GM21390 (cell line): ENCODE results near the gene GALR2.
"Not testable (repeated sequence)": the region's sequence is repeated elsewhere in the genome, so short reads cannot be mapped to it uniquely, and the experiment has no call there.

Experiments
- ATAC-seq: cut with Tn5 transposase; IDR thresholded peaks from one replicate; pipeline ENCODE4 v1.9.1; 2021; ENCODE audit not compliant: unreplicated experiment

Gene GALR2

DNA sequence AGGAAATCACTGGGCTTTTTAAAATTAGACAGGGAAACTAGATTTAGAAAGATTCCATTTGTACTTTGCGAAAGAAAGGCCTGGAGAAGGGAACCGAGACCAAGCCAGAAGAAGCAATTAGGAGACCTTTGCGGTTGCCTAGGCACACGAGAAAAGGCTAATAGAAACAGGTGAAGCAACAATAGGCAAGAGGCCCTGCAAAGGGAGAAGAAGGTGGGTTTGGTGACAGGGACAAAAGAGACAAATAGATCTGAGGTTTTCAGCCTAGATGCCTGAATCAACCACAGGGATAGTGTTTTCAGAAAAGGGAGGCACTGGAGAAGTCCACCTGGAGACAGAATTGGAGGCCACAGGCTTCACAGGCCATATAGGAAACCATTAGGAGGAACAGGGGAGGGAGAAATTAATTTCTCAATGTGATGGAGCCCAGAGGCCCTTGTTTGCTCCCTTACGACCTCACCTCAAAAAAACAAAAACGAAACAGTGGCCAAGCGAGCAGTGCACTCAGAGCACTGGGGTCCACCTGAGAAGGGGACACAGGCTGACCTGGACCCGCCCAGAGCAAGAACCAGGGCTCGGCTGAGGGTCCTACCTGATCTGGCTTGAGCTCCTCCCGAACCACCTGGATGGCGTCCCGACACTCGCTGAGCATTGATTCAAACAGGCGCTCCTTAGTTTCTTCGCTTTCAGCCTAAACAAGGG is 24.6 kb upstream of the GALR2 start:
- ATAC-seq = no peak

DNA sequence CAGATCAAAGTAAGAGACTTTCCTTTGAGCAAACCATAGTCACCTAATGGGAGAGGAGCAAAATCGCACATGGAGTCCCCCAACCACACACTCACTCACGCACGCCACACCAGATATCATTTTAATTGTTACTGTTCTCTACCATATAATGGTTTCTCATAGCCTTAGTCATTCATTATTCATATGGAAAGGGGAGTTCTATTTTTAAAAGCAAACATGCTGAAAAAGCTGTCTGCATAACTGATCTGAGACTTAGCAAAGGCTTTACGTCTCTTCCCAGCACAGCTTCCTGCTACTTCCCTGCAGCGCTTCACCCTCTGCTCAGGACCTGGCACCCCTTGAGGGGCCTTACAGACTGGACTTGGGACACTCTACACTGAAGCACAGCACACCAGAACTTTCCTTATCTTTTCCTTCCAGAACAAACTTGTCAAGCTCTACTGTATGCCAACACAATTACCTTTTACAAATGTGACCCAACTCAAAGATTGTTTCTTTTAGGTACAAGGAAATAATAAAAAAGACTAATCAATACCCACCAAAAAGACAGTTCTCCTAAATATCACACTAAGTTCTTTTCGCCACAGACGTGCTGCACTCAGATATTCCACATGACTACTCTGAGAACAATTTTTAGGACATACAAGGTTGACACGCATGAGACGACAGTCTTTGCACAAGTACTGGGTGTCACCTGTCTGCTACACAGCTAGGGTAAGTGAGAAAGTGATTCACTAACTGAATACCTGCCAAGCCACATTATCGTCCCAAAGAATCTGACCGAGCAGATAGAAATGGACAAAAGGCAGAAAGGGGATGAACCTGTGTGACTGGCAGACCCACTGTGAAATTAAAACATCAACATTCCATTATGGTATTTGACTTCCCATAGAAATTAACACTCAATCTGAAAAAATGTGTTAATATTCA is 23.8 kb upstream of the GALR2 start:
- ATAC-seq = no peak

GRCh38 chr17:76051561-76051960 is 23.0 kb upstream of the GALR2 start:
- ATAC-seq = no peak

DNA sequence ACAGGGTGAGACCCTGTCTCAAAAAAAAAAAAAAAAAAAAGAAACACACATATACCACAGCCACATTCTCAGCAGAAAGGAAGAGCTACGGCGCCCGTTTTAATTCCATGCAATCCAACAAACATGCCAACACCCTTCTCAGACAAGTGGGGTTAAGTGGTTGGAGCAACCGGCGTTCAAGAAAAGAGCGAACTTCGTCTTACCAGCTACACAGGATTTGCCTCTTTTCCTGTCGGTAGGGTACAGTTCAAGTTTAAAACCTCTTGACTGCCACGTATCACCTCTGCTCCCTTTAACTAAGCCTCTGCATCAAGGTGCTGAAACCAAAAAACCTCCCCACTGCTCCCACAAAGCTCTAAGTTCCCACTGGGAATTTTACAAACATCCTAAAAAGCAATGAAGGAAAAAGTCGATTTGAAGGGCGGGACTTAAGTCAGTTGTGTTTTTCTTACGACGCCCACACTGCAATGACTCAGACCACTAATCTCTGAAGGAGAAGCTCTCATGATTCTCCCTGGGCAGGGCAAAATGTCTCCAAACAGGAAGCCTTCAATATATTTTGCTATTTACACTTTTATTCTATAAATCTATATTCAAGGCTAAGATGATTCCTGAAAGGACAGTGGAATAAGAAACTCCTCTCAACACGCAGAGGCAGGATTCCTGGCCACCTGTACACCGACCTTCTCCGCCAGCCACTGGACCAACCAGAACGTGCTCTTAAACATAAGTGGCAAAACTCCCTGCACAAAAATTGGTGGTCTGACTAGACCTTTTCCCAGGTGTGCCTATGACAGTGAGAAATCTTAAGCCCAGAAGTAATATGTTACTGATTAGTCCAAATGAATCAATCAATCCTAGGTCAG is 21.1 kb upstream of the GALR2 start:
- no peak for ATAC-seq

DNA sequence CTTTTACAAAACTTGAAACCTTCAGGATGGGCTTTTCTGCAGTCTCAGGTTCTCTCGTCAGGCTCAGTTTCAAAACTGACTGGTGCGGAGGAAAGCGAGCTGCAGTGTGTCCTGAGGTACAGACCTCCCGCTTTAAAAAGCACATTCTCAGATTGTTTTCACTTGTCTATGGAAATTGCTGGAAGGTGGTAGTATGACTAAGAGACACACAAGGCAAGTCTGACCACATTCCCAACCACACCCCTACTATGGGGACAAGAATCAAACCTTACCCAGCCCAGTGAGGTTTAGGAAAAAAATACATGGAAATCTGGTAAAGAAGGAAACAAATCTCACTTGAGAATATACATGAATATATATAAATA is 20.5 kb upstream of the GALR2 start:
- ATAC-seq = no peak

GRCh38 chr17:76056882-76057281 is 17.7 kb upstream of the GALR2 start:
- no peak for ATAC-seq

GRCh38 chr17:76058264-76058663 is 16.3 kb upstream of the GALR2 start:
- ATAC-seq = not testable (repeated sequence)

GRCh38 chr17:76063875-76064546 is 10.6 kb upstream of the GALR2 start:
- ATAC-seq = no peak

DNA sequence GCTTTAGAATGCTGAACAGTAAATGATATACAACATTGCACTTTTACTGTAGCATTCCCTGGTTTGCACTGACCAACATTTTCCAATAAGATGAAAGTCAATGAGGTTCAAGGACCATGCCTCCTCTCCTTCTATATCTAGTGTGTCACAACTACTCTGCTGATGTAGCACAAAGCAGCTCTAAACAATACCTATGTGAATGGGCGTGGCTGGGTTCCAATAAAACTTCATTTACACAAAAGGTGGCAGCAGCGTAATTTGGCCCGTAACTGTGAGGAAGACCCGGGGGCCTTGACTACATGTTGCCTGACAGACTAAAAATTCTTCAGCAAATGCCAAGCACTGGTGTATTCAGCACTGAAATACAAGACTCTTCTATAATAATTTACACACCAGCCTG is 8.8 kb upstream of the GALR2 start:
- ATAC-seq = no peak

DNA sequence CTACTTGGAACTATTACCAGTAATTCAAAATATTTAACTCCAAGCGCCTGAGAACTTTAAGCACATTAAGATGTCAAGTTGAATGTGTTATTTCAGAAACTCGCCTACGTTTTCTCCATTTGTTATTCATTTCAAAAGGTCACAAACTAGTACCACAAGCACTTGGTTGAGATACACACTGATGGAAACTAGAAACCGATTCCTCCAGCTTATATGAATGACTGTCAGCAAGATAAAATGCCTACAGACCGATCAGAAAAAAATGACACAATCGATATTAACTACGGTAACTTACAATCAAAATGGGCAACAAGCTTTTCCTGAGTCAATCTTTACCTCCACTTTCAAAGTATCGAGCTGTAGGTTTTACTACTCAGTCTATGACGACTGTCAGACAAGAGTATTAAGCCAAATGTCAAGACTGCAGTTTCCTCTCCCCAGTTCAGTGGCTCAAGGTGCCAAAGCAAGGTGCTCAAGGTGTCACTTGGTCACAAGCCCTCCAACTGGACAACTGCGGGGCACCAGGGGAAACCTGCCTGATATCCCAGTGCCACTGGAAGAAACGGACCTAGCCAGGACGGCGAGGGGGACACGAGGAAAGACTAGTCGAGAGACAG is 2.9 kb upstream of the GALR2 start:
- no peak for ATAC-seq

DNA sequence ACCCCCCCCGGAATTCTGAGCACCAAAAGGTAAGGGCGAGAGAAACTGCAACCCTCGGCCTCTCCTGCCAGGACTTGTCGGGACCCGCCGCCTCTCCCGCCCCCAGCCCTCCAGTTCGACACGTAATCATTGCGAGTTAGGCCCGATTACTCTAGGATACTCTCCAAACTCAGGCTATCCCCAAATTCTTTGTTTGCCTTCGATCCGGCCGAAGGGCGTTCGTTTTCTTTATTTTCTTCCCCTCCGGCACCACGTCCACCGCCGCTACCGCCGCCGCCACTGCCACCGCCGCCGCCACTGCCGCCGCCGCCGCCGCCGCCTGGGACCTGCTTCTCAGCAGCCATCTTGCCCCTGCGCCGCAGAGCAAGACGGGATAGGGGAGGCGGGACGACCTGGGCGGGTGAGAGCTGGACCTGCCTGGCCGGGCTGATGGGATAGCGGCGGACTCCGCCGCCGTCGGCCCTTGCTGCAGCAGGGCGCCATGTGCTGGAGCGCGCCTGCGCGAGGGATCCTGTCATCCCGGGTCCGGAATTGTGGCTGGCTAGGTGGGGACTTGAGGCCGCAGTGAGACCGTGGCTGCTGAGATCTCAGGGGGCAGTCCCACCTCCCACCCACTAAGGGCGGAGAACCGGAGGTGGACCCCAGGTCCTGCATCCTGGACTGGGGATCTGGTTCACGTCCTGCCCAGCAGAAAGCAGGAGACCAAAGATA is 2.3 kb upstream of the GALR2 start, which contains the start of gene SRP68:
SRP68 (minus strand) TSS at position 370 of the 711 bp plus-strand sequence; CDS start at position 344, 26 bp downstream.
- peak; percentile 80 for ATAC-seq

DNA sequence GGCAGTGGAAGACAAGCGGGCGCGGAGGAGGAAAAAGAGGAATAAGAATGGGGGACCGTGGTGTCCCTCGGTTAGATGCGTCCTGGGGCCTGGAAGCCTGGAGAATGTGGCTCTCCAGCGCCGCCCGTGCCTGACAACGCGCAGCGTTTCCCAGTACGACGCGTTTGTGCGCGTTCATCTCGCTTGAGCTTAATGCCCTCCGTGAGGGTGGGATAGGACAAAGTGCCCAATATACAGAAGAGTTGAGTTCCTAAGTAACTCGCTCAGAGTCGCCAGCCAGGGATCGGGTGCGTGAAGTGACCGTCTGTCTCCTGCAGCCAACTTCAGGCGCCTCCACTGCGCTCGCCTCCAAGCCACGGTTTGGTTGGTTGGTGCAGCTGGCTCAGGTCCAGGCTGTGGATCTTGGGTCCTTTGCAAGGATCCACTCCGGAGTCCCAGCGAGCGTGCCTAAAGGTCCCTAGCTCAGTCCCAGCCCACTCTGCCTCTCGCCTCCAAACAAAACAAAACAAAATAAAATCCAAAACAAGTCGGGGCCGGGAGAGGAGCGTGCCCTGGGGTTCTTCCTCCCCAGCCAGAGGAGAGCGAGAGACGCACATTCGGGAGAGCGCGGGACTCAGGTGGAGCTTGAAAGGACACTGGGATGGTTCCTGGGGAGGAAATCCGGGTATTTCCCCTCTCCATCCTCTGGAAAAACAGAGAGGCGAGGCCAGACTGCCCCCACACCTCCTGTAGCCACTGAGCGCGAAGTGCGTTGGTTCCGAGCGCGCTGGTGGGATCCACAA is 974 bp downstream of the GALR2 start:
- ATAC-seq = no peak

DNA sequence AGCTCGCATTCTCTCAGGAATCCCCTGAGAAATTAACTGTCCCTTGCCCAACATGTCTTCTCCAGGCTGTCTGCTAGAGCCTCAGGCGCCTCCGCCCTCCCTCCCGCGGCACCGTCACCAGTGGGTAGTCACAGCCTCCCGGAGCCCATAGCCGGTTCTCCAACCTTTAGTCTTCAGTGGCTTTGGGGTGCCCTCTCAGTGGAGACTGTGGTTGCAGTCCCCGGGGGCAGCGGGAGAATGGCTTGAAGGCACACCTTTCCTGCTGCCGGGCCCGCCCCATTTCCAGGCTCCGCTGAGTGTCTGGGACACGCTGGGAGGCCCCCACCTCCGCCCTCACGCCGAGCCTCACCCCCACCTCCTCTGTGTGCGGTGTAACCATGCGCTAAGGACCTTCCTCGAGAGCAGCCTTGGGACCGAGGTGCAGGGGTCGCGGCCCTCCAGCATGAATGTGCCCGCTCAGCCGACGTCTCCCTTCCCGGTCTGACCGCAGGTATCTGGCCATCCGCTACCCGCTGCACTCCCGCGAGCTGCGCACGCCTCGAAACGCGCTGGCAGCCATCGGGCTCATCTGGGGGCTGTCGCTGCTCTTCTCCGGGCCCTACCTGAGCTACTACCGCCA is 1.7 kb downstream of the GALR2 start:
- ATAC-seq = no peak

DNA sequence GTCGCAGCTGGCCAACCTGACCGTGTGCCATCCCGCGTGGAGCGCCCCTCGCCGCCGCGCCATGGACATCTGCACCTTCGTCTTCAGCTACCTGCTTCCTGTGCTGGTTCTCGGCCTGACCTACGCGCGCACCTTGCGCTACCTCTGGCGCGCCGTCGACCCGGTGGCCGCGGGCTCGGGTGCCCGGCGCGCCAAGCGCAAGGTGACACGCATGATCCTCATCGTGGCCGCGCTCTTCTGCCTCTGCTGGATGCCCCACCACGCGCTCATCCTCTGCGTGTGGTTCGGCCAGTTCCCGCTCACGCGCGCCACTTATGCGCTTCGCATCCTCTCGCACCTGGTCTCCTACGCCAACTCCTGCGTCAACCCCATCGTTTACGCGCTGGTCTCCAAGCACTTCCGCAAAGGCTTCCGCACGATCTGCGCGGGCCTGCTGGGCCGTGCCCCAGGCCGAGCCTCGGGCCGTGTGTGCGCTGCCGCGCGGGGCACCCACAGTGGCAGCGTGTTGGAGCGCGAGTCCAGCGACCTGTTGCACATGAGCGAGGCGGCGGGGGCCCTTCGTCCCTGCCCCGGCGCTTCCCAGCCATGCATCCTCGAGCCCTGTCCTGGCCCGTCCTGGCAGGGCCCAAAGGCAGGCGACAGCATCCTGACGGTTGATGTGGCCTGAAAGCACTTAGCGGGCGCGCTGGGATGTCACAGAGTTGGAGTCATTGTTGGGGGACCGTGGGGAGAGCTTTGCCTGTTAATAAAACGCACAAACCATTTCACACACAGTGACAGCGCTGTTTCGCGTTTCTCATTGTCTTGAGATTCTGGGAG is 2.4 kb downstream of the GALR2 start:
- ATAC-seq = no peak

GRCh38 chr17:76077584-76078110 is 3.1 kb downstream of the GALR2 start:
- ATAC-seq = no peak

DNA sequence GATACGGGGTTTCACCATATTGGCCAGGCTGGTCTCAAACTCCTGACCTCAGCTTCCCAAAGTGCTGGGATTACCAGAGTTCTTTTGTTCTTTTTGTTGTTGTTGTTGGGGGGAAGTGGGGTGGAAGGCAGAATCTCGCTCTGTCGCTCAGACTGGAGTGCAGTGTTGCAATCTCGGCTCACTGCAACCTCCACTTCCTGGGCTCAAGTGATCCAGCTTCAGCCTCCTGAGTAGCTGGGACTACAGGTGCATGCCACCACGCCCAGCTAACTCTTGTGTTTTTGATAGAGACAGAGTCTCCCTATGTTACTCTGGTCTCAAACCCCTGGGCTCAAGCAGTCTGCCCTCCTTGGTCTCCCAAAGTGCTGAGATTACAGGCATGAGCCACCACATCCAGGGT is 3.8 kb downstream of the GALR2 start:
- ATAC-seq = not testable (repeated sequence)

DNA sequence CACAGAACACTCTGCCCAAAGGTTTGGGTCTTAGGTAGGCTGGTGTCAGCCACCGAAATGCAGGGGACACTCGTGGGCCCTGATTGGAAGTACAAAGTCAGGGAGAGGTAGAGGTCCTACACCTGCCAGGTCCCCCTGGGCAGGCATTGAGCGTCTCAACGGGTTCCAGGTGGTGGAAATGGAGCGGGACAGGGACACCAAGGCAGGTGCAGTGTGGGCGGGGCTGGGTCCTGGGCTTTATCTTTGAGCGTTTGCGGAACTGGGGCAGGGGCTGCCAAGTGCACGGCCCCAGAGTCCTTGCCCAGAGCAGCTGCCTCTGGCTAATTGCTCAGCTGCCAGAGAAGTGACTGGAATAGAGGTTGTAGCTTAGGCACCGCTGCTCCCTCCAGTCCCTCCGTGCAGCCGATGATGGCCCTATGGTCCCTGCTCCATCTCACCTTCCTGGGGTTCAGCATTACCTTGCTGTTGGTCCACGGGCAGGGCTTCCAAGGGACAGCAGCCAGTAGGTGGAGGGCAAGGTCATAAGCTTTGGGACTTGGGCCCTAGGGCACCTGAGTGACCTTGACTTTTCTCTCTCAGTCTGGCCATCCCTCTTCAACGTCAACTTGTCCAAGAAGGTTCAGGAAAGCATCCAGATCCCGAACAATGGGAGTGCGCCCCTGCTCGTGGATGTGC is 4.4 kb downstream of the GALR2 start, which contains the start of gene ZACN:
ZACN (plus strand) TSS at position 323 of the 675 bp plus-strand sequence; CDS start at position 406, 83 bp downstream.
- ATAC-seq = no peak
